Loucy (cell line): ENCODE measurements around the gene ITSN1.

Experiments used
- H2AFZ ChIP-seq: fragments of 200-600 bp; sonication (generic); 2 replicates; pipeline ENCODE4 v1.6.0; 2016; ENCODE audit warnings: antibody characterized with exemption, mild to moderate bottlenecking, low read length, moderate library complexity
- H3F3A ChIP-seq: fragments of 200-600 bp; 2 replicates; pipeline ENCODE4 v1.6.0; 2016; ENCODE audit warnings: antibody characterized with exemption, low read depth, mild to moderate bottlenecking
- H3K27me3 ChIP-seq: fragments of 200-600 bp; sonication (generic); 2 replicates; pipeline ENCODE4 v1.6.1; 2014; ENCODE audit warnings: low read length, mild to moderate bottlenecking; ENCODE audit not compliant: insufficient read depth, poor library complexity, severe bottlenecking
- H3K36me3 ChIP-seq: fragments of 200-600 bp; sonication (generic); 2 replicates; pipeline ENCODE4 v1.6.1; 2016; ENCODE audit warnings: low read length; ENCODE audit not compliant: insufficient read depth
- H3K4me1 ChIP-seq: fragments of 200-600 bp; sonication (generic); 2 replicates; pipeline ENCODE4 v1.5.1; 2014; ENCODE audit warnings: low read length, mild to moderate bottlenecking; ENCODE audit not compliant: insufficient read depth, poor library complexity, severe bottlenecking
- H3K4me2 ChIP-seq: fragments of 200-600 bp; sonication (generic); 2 replicates; pipeline ENCODE4 v1.6.0; 2014; ENCODE audit warnings: antibody characterized with exemption, low read length, low read depth, mild to moderate bottlenecking; ENCODE audit not compliant: poor library complexity, severe bottlenecking
- H3K4me3 ChIP-seq: fragments of 200-600 bp; sonication (generic); 2 replicates; pipeline ENCODE4 v1.5.1; 2014; ENCODE audit warnings: low read length, mild to moderate bottlenecking, mixed read lengths; ENCODE audit not compliant: poor library complexity, severe bottlenecking
- H3K79me2 ChIP-seq: fragments of 200-600 bp; sonication (generic); 2 replicates; pipeline ENCODE4 v1.6.1; 2014; ENCODE audit warnings: low read length; ENCODE audit not compliant: insufficient read depth
- H3K9ac ChIP-seq: fragments of 200-600 bp; sonication (generic); 2 replicates; pipeline ENCODE4 v1.6.0; 2014; ENCODE audit warnings: mild to moderate bottlenecking, low read depth, low read length, moderate library complexity; ENCODE audit not compliant: poor library complexity, severe bottlenecking
- H3K9me2 ChIP-seq: fragments of 200-600 bp; sonication (generic); replicated peaks from 2 replicates; pipeline ENCODE4 v1.6.1; 2016; ENCODE audit warnings: low read depth, low read length, mixed read lengths
- H3K9me3 ChIP-seq: fragments of 200-600 bp; sonication (generic); 2 replicates; pipeline ENCODE4 v1.6.1; 2014; ENCODE audit warnings: mild to moderate bottlenecking, antibody characterized with exemption, low read length, low read depth; ENCODE audit not compliant: insufficient read depth
- H4K20me1 ChIP-seq: fragments of 200-600 bp; sonication (generic); 2 replicates; pipeline ENCODE4 v1.6.0; 2014; ENCODE audit warnings: antibody characterized with exemption, low read length, mild to moderate bottlenecking; ENCODE audit not compliant: insufficient read depth, poor library complexity, severe bottlenecking
- CTCF ChIP-seq: fragments of 200-600 bp; sonication (generic); conservative IDR thresholded peaks from 2 replicates; pipeline ENCODE4 v1.5.1; 2014; ENCODE audit warnings: mild to moderate bottlenecking, antibody characterized with exemption, low read length
- EZH2phosphoT487 ChIP-seq: fragments of 200-600 bp; IDR thresholded peaks from 2 replicates; pipeline ENCODE4 v1.6.1; 2018; ENCODE audit warnings: antibody characterized with exemption, mild to moderate bottlenecking, moderate library complexity, borderline replicate concordance

Gene ITSN1

DNA sequence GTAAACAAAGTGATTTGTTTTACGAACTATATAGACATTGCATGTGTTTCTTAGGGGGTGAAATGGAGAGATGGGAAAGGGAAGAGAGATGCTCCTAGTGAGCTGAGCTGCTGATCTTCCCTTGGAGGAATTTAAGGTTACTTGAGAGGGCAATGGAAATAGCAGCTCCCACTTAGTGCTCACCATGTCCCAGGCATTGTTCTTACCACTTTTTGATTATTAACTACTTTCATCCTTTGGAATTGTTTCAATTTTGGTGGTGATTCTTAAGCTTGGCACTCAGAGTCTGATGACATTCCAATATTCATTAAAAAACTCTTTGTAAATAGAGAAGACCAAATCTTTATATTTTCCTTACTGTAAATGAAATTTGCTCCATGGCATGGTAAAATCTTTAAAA, 124.9 kb downstream of the ITSN1 start:
- TF ChIP-seq EZH2phosphoT487 = no peak
- no peak overlapping the region for H3K4me3 ChIP-seq
- H3K9me3 ChIP-seq = no peaks in the 10 kb centered on the region
- no peak overlapping the region for H3K4me2 ChIP-seq
- H3K79me2 ChIP-seq = no peaks in the 10 kb centered on the region
- no peak overlapping the region for H2AFZ ChIP-seq
- no peaks in the 10 kb centered on the region for H4K20me1 ChIP-seq
- no peaks in the 10 kb centered on the region for H3K9me2 ChIP-seq
- no peak overlapping the region for H3K9ac ChIP-seq
- H3F3A ChIP-seq = no peaks in the 10 kb centered on the region
- H3K27me3 ChIP-seq = no peaks in the 10 kb centered on the region
- H3K36me3 ChIP-seq = peaks cover 14% of the 10 kb centered on the region; the same call in 1 of the 2 replicates
- H3K4me1 ChIP-seq = no peaks in the 10 kb centered on the region

DNA sequence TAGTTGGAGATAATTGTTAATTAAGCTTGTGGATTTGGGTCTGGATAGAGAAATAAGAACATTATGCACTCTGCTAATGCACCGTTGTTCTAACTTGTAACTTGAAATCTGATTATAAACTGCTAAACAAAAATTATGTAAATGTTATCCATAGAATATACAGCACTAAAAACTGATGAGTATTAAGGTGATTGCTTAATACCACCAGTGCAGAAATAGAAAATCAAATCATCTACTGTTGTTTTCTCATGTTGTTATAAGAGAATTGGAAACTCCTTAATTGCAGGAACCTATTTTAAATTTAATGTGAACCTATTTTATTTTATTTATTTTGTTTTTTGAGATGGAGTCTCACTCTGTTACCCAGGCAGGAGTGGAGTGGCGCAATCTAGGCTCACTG, 125.7 kb downstream of the ITSN1 start:
- Histone ChIP-seq H3K4me2 (no peak overlapping the region), H2AFZ (no peak overlapping the region), H3K4me1 (no peaks in the 10 kb centered on the region), H3F3A (no peaks in the 10 kb centered on the region), H3K4me3 (no peak overlapping the region), H3K36me3 (peaks cover 19% of the 10 kb centered on the region; the same call in 1 of the 2 replicates), H3K9me3 (no peaks in the 10 kb centered on the region), H3K27me3 (no peaks in the 10 kb centered on the region), H3K9me2 (no peaks in the 10 kb centered on the region), H4K20me1 (no peaks in the 10 kb centered on the region), H3K9ac (no peak overlapping the region), H3K79me2 (no peaks in the 10 kb centered on the region)
- no peak for TF ChIP-seq EZH2phosphoT487
- TF ChIP-seq CTCF = no peak

DNA sequence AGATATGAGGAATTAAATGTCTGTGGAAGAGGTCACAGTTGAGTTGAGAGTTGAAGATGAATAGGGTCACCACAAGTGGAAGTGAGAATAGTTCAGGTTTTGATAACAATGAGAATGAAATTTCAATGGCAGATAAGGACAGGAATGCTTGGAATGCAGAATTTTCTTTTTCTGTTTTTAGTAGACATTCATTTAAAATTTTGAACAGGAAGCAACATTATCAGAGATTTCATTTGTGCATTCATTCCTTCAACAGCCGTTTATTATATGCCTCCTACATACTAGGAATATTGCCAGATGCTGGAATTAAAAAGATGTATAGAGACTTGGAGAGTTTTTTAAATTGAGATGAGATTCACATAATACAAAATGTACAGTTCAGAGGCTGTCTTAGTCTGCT, 126.8 kb downstream of the ITSN1 start:
- Histone ChIP-seq H2AFZ (no peak overlapping the region), H3F3A (no peaks in the 10 kb centered on the region), H4K20me1 (no peaks in the 10 kb centered on the region), H3K79me2 (no peaks in the 10 kb centered on the region), H3K4me3 (no peak overlapping the region), H3K4me1 (no peaks in the 10 kb centered on the region), H3K9ac (no peak overlapping the region), H3K9me2 (no peaks in the 10 kb centered on the region), H3K4me2 (no peak overlapping the region), H3K36me3 (peaks cover 19% of the 10 kb centered on the region; the same call in 1 of the 2 replicates), H3K27me3 (no peaks in the 10 kb centered on the region), H3K9me3 (no peaks in the 10 kb centered on the region)
- TF ChIP-seq CTCF = no peak
- no peak for TF ChIP-seq EZH2phosphoT487

DNA sequence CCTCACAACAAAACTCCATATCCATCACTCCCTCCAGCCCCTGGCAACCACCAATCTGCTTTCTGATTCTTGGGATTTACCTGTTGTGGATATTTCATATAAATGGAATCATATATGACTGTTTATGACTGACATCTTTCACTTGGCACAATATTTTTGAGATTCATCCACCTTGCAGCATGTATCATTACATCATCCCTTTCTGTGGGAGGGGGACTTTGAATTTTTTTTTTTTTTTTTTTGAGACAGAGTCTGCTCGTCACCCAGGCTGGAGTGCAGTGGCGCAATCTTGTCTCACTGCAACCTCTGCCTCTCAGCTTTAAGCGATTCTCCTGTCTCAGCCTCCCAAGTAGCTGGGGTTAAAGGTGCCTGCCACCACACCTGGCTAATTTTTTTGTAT, 128.2 kb downstream of the ITSN1 start:
- Histone ChIP-seq H4K20me1 (no peaks in the 10 kb centered on the region), H3K9me3 (no peaks in the 10 kb centered on the region), H3K79me2 (no peaks in the 10 kb centered on the region), H3K4me3 (no peak overlapping the region), H2AFZ (no peak overlapping the region), H3K4me2 (no peak overlapping the region), H3K9ac (no peak overlapping the region), H3K9me2 (no peaks in the 10 kb centered on the region), H3K36me3 (peaks cover 19% of the 10 kb centered on the region; the same call in 1 of the 2 replicates), H3K27me3 (no peaks in the 10 kb centered on the region), H3K4me1 (no peaks in the 10 kb centered on the region), H3F3A (no peaks in the 10 kb centered on the region)
- TF ChIP-seq EZH2phosphoT487 (no peak), CTCF (no peak)
